GM19328 (cell line): Measurements from ENCODE around the gene SERP2.
A peak's percentile ranks its signal among the peaks of the same experiment; 100 is the strongest.

ENCODE experiments used
- ATAC-seq: cut with Tn5 transposase; IDR thresholded peaks from one replicate; pipeline ENCODE4 v1.9.1; 2021; ENCODE audit warnings: mild to moderate bottlenecking, moderate library complexity; ENCODE audit not compliant: unreplicated experiment

SERP2 gene

GRCh38 chr13:44431150-44431549 is 57.5 kb downstream of the SERP2 start:
- ATAC-seq, result no peak

- no peak for ATAC-seq
Observed at GRCh38 chr13:44432650-44433049, 59.0 kb downstream of the SERP2 start.

GRCh38 chr13:44433863-44434765 is 60.5 kb downstream of the SERP2 start:
- ATAC-seq, result no peak

GRCh38 chr13:44434766-44435141 is 61.1 kb downstream of the SERP2 start:
- ATAC-seq, result no peak

- ATAC-seq, result peak; percentile 75
Observed at GRCh38 chr13:44435142-44435918, 61.7 kb downstream of the SERP2 start.

- no peak for ATAC-seq
Observed at GRCh38 chr13:44435919-44436510, 62.4 kb downstream of the SERP2 start.

- ATAC-seq, result no peak
Observed at GRCh38 chr13:44436589-44437337, 63.1 kb downstream of the SERP2 start.

- ATAC-seq, result no peak
Observed at GRCh38 chr13:44437356-44438233, 64.0 kb downstream of the SERP2 start.

GRCh38 chr13:44438234-44438579 is 64.6 kb downstream of the SERP2 start:
- no peak for ATAC-seq

- no peak for ATAC-seq
Observed at GRCh38 chr13:44439452-44440024, 65.9 kb downstream of the SERP2 start.

- no peak for ATAC-seq
Observed at GRCh38 chr13:44440046-44440608, 66.5 kb downstream of the SERP2 start.
